Aorta (tissue), 4 donors: ENCODE data around the gene CD6. TPM values are rescaled to one million over a fixed set of nuclear protein-coding genes. Genes with fewer than 3 reads are reported as not detected.

ENCODE experiments used
- polyA plus RNA-seq, 2 donors: library from polyadenylated mRNA; stranded (reverse); fragments of 200-250 nt; gene quantifications; one replicate each; pipeline ENCODE4 v1.2.3, GENCODE V29; 2013
- total RNA-seq, 2 donors: library from RNA; stranded (reverse); fragmentation: NEBNext Ultra II Directional; extraction: Animal tissue kit (Norgen Biotek cat#: 25700); gene quantifications; one replicate each; pipeline ENCODE4 v1.2.1, GENCODE V29; 2021
- donor health status: healthy with polysubstance abuse.
- donor health status: Bipolar disorder and iron deficiency.
- donor health status: DM: no; HTN: no; CAD: no.
- donor health status: DM: yes; HTN: yes; CAD: no.

CD6 gene
- total and polyA plus RNA-seq, 4 donors = 1.3 to 2.2 (median 1.4) TPM

Other genes starting within 250 kb of the CD6 start
- gene MS4A18, start 247.0 kb upstream of the CD6 start, total RNA-seq = not detected
- gene MS4A18, start 247.0 kb upstream of the CD6 start, polyA plus RNA-seq = not detected
- gene MS4A15, start 214.8 kb upstream of the CD6 start, total RNA-seq = not detected
- gene MS4A15, start 214.8 kb upstream of the CD6 start, polyA plus RNA-seq = under 1 TPM; 0.05 to 0.38 TPM
- gene MS4A10, start 186.3 kb upstream of the CD6 start, total RNA-seq = not detected
- gene MS4A10, start 186.3 kb upstream of the CD6 start, polyA plus RNA-seq = 1 to 10 TPM in 1 of 2 donors, not detected in 1; 5.5 TPM
- gene CCDC86, start 129.6 kb upstream of the CD6 start, total RNA-seq = 10 to 100 TPM; 11.8 to 15.2 TPM
- 1 to 10 TPM; 8.1 to 8.2 TPM for gene CCDC86, start 129.6 kb upstream of the CD6 start, polyA plus RNA-seq
- gene PTGDR2, start 115.7 kb upstream of the CD6 start, total RNA-seq = under 1 TPM; 0.13 to 0.21 TPM
- under 1 TPM; 0.10 to 0.25 TPM for gene PTGDR2, start 115.7 kb upstream of the CD6 start, polyA plus RNA-seq
- not detected for gene ZP1, start 104.1 kb upstream of the CD6 start, total RNA-seq
- not detected for gene ZP1, start 104.1 kb upstream of the CD6 start, polyA plus RNA-seq
- gene PRPF19, start 65.1 kb upstream of the CD6 start, total RNA-seq = 10 to 100 TPM; 47.7 to 55.6 TPM
- gene PRPF19, start 65.1 kb upstream of the CD6 start, polyA plus RNA-seq = 10 to 100 TPM; 31.3 to 39.2 TPM
- 100 to 1,000 TPM; 105 to 127 TPM for gene TMEM109, start 57.5 kb upstream of the CD6 start, total RNA-seq
- gene TMEM109, start 57.5 kb upstream of the CD6 start, polyA plus RNA-seq = 100 to 1,000 TPM in 1 of 2 donors, 10 to 100 TPM in 1; 82.4 to 148 TPM
- gene TMEM132A, start 47.2 kb upstream of the CD6 start, total RNA-seq = 1 to 10 TPM; 4.5 to 8.9 TPM
- gene TMEM132A, start 47.2 kb upstream of the CD6 start, polyA plus RNA-seq = 1 to 10 TPM; 1.6 to 2.5 TPM
- 10 to 100 TPM; 35.4 to 47.8 TPM for gene SLC15A3, start 19.5 kb upstream of the CD6 start, total RNA-seq
- 10 to 100 TPM; 21.2 to 36.4 TPM for gene SLC15A3, start 19.5 kb upstream of the CD6 start, polyA plus RNA-seq
- gene CD5, start 130.8 kb downstream of the CD6 start, total RNA-seq = 1 to 10 TPM in 1 of 2 donors, under 1 TPM in 1; 0.58 to 1.7 TPM
- gene CD5, start 130.8 kb downstream of the CD6 start, polyA plus RNA-seq = under 1 TPM in 1 of 2 donors, not detected in 1; 0.67 TPM
- 10 to 100 TPM; 29.8 to 39.9 TPM for gene VPS37C, start 189.7 kb downstream of the CD6 start, total RNA-seq
- 10 to 100 TPM; 12.7 to 14.0 TPM for gene VPS37C, start 189.7 kb downstream of the CD6 start, polyA plus RNA-seq
- 1 to 10 TPM in 1 of 2 donors, not detected in 1; 1.8 TPM for gene PGA3, start 231.8 kb downstream of the CD6 start, total RNA-seq
- 1 to 10 TPM; 2.5 to 9.5 TPM for gene PGA3, start 231.8 kb downstream of the CD6 start, polyA plus RNA-seq